ENCODE measurements around the gene HKDC1.

The HKDC1 gene

GRCh38 chr10:69239816-69240434 lies 19.8 kb downstream of the HKDC1 start:
- Histone ChIP-seq H3K4me3 (replicated peaks; ENCODE audit: insufficient read depth, low read length) (no peak overlapping the region), H3K27ac (replicated peaks) (no peak overlapping the region; the same call in 1 of the 2 replicates), H3K27me3 (ENCODE audit: insufficient read depth, poor library complexity, severe bottlenecking) (no peaks in the 10 kb centered on the region)
- DNase-seq (ENCODE audit: low read depth in 1 of 2, low spot score in 1 of 2), result peak in 1 of 2 experiments; percentile 48
- peak; percentile 29; the same call in 1 of the 2 replicates for TF ChIP-seq SPI1 (IDR thresholded peaks at IDR 0.05; ENCODE audit: borderline replicate concordance, low read depth)
- TF ChIP-seq GABPA (IDR thresholded peaks at IDR 0.05; ENCODE audit: low read depth), result no peak
- TF ChIP-seq REST (IDR thresholded peaks at IDR 0.05; ENCODE audit: insufficient replicate concordance, low read depth), result no peak
- TF ChIP-seq CTCF (IDR thresholded peaks at IDR 0.05; ENCODE audit: insufficient read depth, low read length), result no peak
- no peak for TF ChIP-seq POLR2AphosphoS5 (IDR thresholded peaks at IDR 0.05; ENCODE audit: low read depth)

GRCh38 chr10:69240455-69240854 lies 20.3 kb downstream of the HKDC1 start:
- no peak overlapping the region for H3K27ac ChIP-seq (replicated peaks)
- DNase-seq (ENCODE audit: low read depth in 1 of 2, low spot score in 1 of 2), result no peak
- H3K27me3 ChIP-seq (ENCODE audit: insufficient read depth, poor library complexity, severe bottlenecking), result no peaks in the 10 kb centered on the region
- TF ChIP-seq REST (IDR thresholded peaks at IDR 0.05; ENCODE audit: insufficient replicate concordance, low read depth) (no peak), CTCF (IDR thresholded peaks at IDR 0.05; ENCODE audit: insufficient read depth, low read length) (no peak), POLR2AphosphoS5 (IDR thresholded peaks at IDR 0.05; ENCODE audit: low read depth) (no peak), GABPA (IDR thresholded peaks at IDR 0.05; ENCODE audit: low read depth) (no peak), SPI1 (IDR thresholded peaks at IDR 0.05; ENCODE audit: borderline replicate concordance, low read depth) (no peak)
- no peak overlapping the region for H3K4me3 ChIP-seq (replicated peaks; ENCODE audit: insufficient read depth, low read length)

GRCh38 chr10:69241575-69241974 lies 21.4 kb downstream of the HKDC1 start:
- H3K27me3 ChIP-seq (ENCODE audit: insufficient read depth, poor library complexity, severe bottlenecking), result no peaks in the 10 kb centered on the region
- TF ChIP-seq GABPA (IDR thresholded peaks at IDR 0.05; ENCODE audit: low read depth), result no peak
- no peak for TF ChIP-seq REST (IDR thresholded peaks at IDR 0.05; ENCODE audit: insufficient replicate concordance, low read depth)
- TF ChIP-seq SPI1 (IDR thresholded peaks at IDR 0.05; ENCODE audit: borderline replicate concordance, low read depth), result no peak
- no peak for TF ChIP-seq POLR2AphosphoS5 (IDR thresholded peaks at IDR 0.05; ENCODE audit: low read depth)
- no peak for TF ChIP-seq CTCF (IDR thresholded peaks at IDR 0.05; ENCODE audit: insufficient read depth, low read length)
- no peak overlapping the region for H3K4me3 ChIP-seq (replicated peaks; ENCODE audit: insufficient read depth, low read length)
- DNase-seq (ENCODE audit: low read depth in 1 of 2, low spot score in 1 of 2), result no peak
- H3K27ac ChIP-seq (replicated peaks), result no peak overlapping the region

Measured in HL-60 (cell line).